ENCODE results near the gene R3HDM2.
A peak's percentile ranks its signal among the peaks of the same experiment; 100 is the strongest.
"Not testable (repeated sequence)": the region's sequence is repeated elsewhere in the genome, so short reads cannot be mapped to it uniquely, and the experiment has no call there.

The R3HDM2 gene

GRCh38 chr12:57454213-57454565 is 23.3 kb upstream of the R3HDM2 start:
- DNase-seq (ENCODE audit: low read depth in 2 of 3, low spot score in 2 of 3), result no peak

- no peak for DNase-seq (ENCODE audit: low read depth in 2 of 3, low spot score in 2 of 3)
Observed at GRCh38 chr12:57452937-57453509, 22.2 kb upstream of the R3HDM2 start.

GRCh38 chr12:57452181-57452936 is 21.5 kb upstream of the R3HDM2 start:
- DNase-seq (ENCODE audit: low read depth in 2 of 3, low spot score in 2 of 3), result no peak

- DNase-seq (ENCODE audit: low read depth in 2 of 3, low spot score in 2 of 3), result no peak
Observed at GRCh38 chr12:57451233-57451778, 20.5 kb upstream of the R3HDM2 start.

GRCh38 chr12:57450057-57450456 is 19.2 kb upstream of the R3HDM2 start:
- DNase-seq (ENCODE audit: low read depth in 2 of 3, low spot score in 2 of 3), result no peak

- no peak for DNase-seq (ENCODE audit: low read depth in 2 of 3, low spot score in 2 of 3)
Observed at GRCh38 chr12:57449375-57449774, 18.5 kb upstream of the R3HDM2 start.

- no peak for DNase-seq (ENCODE audit: low read depth in 2 of 3, low spot score in 2 of 3)
Observed at GRCh38 chr12:57448669-57449068, 17.8 kb upstream of the R3HDM2 start.

GRCh38 chr12:57446292-57446960 is 15.6 kb upstream of the R3HDM2 start:
- no peak for DNase-seq (ENCODE audit: low read depth in 2 of 3, low spot score in 2 of 3)

GRCh38 chr12:57444744-57445143 is 13.9 kb upstream of the R3HDM2 start:
- DNase-seq (ENCODE audit: low read depth in 2 of 3, low spot score in 2 of 3), result no peak

GRCh38 chr12:57444337-57444736 is 13.5 kb upstream of the R3HDM2 start:
- not testable (repeated sequence) for DNase-seq (ENCODE audit: low read depth in 2 of 3, low spot score in 2 of 3)

GRCh38 chr12:57441846-57442427 is 11.1 kb upstream of the R3HDM2 start:
- DNase-seq (ENCODE audit: low read depth in 2 of 3, low spot score in 2 of 3), result no peak

- not testable (repeated sequence) for DNase-seq (ENCODE audit: low read depth in 2 of 3, low spot score in 2 of 3)
Observed at GRCh38 chr12:57441393-57441792, 10.6 kb upstream of the R3HDM2 start.

GRCh38 chr12:57439762-57440266 is 9.0 kb upstream of the R3HDM2 start:
- no peak for DNase-seq (ENCODE audit: low read depth in 2 of 3, low spot score in 2 of 3)

GRCh38 chr12:57438400-57438799 is 7.6 kb upstream of the R3HDM2 start:
- DNase-seq (ENCODE audit: low read depth in 2 of 3, low spot score in 2 of 3), result no peak

GRCh38 chr12:57435293-57435692 is 4.5 kb upstream of the R3HDM2 start:
- DNase-seq (ENCODE audit: low read depth in 2 of 3, low spot score in 2 of 3), result no peak

GRCh38 chr12:57434517-57435223 is 3.8 kb upstream of the R3HDM2 start, which contains the start of gene INHBC:
Gene INHBC (plus strand): TSS chr12:57434784. CDS start chr12:57434887, 103 bp downstream.
- DNase-seq (ENCODE audit: low read depth in 2 of 3, low spot score in 2 of 3), result no peak

GRCh38 chr12:57433370-57433769 is 2.5 kb upstream of the R3HDM2 start:
- DNase-seq (ENCODE audit: low read depth in 2 of 3, low spot score in 2 of 3), result no peak

GRCh38 chr12:57431654-57432188 is 878 bp upstream of the R3HDM2 start:
- DNase-seq (ENCODE audit: low read depth in 2 of 3, low spot score in 2 of 3), result no peak

GRCh38 chr12:57430112-57430930 is 522 bp downstream of the R3HDM2 start:
- DNase-seq (ENCODE audit: low read depth in 2 of 3, low spot score in 2 of 3), result peak in 1 of 3 experiments; percentile 33
